Keratinocyte (primary cell): ENCODE data around the gene MTA1.

Source experiments
- CTCF ChIP-seq, 3 experiments: IDR thresholded peaks in 1 of 3; conservative IDR thresholded peaks in 1 of 3; optimal IDR thresholded peaks in 1 of 3; 2 replicates in 2 of 3; 3 replicates in 1 of 3; pipeline versions ENCODE3 to v1.5.1; 2011; ENCODE audit warnings: low read length in 3 of 3, mild to moderate bottlenecking in 3 of 3, moderate library complexity in 2 of 3, control low read depth in 1 of 3, inconsistent platforms in 1 of 3; ENCODE audit not compliant: insufficient read depth in 2 of 3; ENCODE audit errors: extremely low read depth in 1 of 3
- EZH2 ChIP-seq: IDR thresholded peaks from one replicate; pipeline ENCODE4 v1.6.1; 2012; ENCODE audit warnings: inconsistent platforms, mild to moderate bottlenecking, low read length, moderate library complexity

- no peak for TF ChIP-seq CTCF (optimal IDR thresholded peaks at IDR 0.05 in 1 of 3, IDR thresholded peaks at IDR 0.05 in 1 of 3, conservative IDR thresholded peaks at IDR 0.05 in 1 of 3; ENCODE audit: extremely low read depth in 1 of 3, insufficient read depth in 2 of 3, low read length in 3 of 3)
- no peak for TF ChIP-seq EZH2
Observed at GRCh38 chr14:105388976-105389375, 30.7 kb upstream of the MTA1 start.
